H9 (cell line): ENCODE results near the gene ITCH. TPM values are rescaled to one million over a fixed set of nuclear protein-coding genes. Genes with fewer than 3 reads are reported as not detected.

Experiments used
- DNase-seq: peaks from one replicate; pipeline ENCODE4 v3.0.0-alpha.2; 2017
- H2AFZ ChIP-seq: one replicate; pipeline ENCODE4 v1.6.1; 2013; ENCODE audit warnings: mild to moderate bottlenecking, low read length, control low read depth, moderate library complexity
- H2AK5ac ChIP-seq: 2 replicates; pipeline ENCODE4 v1.6.1; 2013; ENCODE audit warnings: low read length, control low read depth, mixed read lengths; ENCODE audit not compliant: insufficient read length
- H2BK120ac ChIP-seq: one replicate; pipeline ENCODE4 v1.6.1; 2013; ENCODE audit warnings: low read depth, mild to moderate bottlenecking, low read length, control low read depth, inconsistent platforms; ENCODE audit not compliant: poor library complexity, severe bottlenecking
- H2BK12ac ChIP-seq: 2 replicates; pipeline ENCODE4 v1.6.1; 2013; ENCODE audit warnings: low read length, control low read depth, mixed read lengths, low read depth; ENCODE audit not compliant: insufficient read length
- H2BK15ac ChIP-seq: 2 replicates; pipeline ENCODE4 v1.6.1; 2013; ENCODE audit warnings: low read depth, low read length, control low read depth
- H2BK20ac ChIP-seq: one replicate; pipeline ENCODE4 v1.6.1; 2013; ENCODE audit warnings: low read depth, mild to moderate bottlenecking, low read length, control low read depth, inconsistent platforms; ENCODE audit not compliant: poor library complexity, severe bottlenecking
- H2BK5ac ChIP-seq: 2 replicates; pipeline ENCODE4 v1.6.1; 2013; ENCODE audit warnings: low read length, control low read depth, mixed read lengths; ENCODE audit not compliant: insufficient read length
- H3K14ac ChIP-seq: 2 replicates; pipeline ENCODE4 v1.6.1; 2013; ENCODE audit warnings: low read length, control low read depth; ENCODE audit not compliant: insufficient read depth
- H3K18ac ChIP-seq: 2 replicates; pipeline ENCODE4 v1.6.1; 2013; ENCODE audit warnings: low read depth, mild to moderate bottlenecking, mixed read lengths, low read length, control low read depth; ENCODE audit not compliant: insufficient read length
- H3K23ac ChIP-seq: 2 replicates; pipeline ENCODE4 v1.6.1; 2013; ENCODE audit warnings: low read length, control low read depth, mixed read lengths, low read depth; ENCODE audit not compliant: insufficient read length
- H3K23me2 ChIP-seq: 2 replicates; pipeline ENCODE4 v1.6.1; 2013; ENCODE audit warnings: low read depth, mild to moderate bottlenecking, mixed read lengths, low read length, control low read depth; ENCODE audit not compliant: insufficient read length, poor library complexity, severe bottlenecking
- H3K27ac ChIP-seq: 2 replicates; pipeline ENCODE4 v1.5.1; 2013; ENCODE audit warnings: low read length, control low read depth, mixed read lengths, low read depth; ENCODE audit not compliant: insufficient read length
- H3K27me3 ChIP-seq: 2 replicates; pipeline ENCODE4 v1.6.1; 2013; ENCODE audit warnings: low read length, control low read depth, inconsistent platforms; ENCODE audit not compliant: insufficient read depth
- H3K4ac ChIP-seq: 2 replicates; pipeline ENCODE4 v1.6.1; 2013; ENCODE audit warnings: low read depth, mild to moderate bottlenecking, control low read depth, inconsistent platforms, low read length, moderate library complexity
- H3K4me1 ChIP-seq: 2 replicates; pipeline ENCODE4 v1.6.1; 2013; ENCODE audit warnings: low read length, control low read depth, inconsistent platforms; ENCODE audit not compliant: insufficient read depth
- H3K4me2 ChIP-seq: 2 replicates; pipeline ENCODE4 v1.6.1; 2013; ENCODE audit warnings: low read length, control low read depth, mixed read lengths; ENCODE audit not compliant: insufficient read length, insufficient read depth
- H3K56ac ChIP-seq: 2 replicates; pipeline ENCODE4 v1.6.1; 2013; ENCODE audit warnings: low read depth, mild to moderate bottlenecking, mixed read lengths, low read length, control low read depth; ENCODE audit not compliant: insufficient read length
- H3K79me1 ChIP-seq: 2 replicates; pipeline ENCODE4 v1.6.1; 2013; ENCODE audit warnings: low read depth, mild to moderate bottlenecking, moderate library complexity, low read length, control low read depth, inconsistent platforms; ENCODE audit not compliant: insufficient read depth, poor library complexity, severe bottlenecking
- H3K79me2 ChIP-seq: 2 replicates; pipeline ENCODE4 v1.6.1; 2013; ENCODE audit warnings: low read length, control low read depth, inconsistent platforms; ENCODE audit not compliant: insufficient read depth
- H3K9ac ChIP-seq: 2 replicates; pipeline ENCODE4 v1.6.1; 2013; ENCODE audit warnings: low read length, control low read depth, mixed read lengths; ENCODE audit not compliant: insufficient read length; ENCODE audit errors: extremely low read depth
- H3K9me3 ChIP-seq: one replicate; pipeline ENCODE4 v1.6.1; 2013; ENCODE audit warnings: low read depth, low read length, inconsistent platforms; ENCODE audit not compliant: control insufficient read depth
- H3T11ph ChIP-seq: one replicate; pipeline ENCODE4 v1.6.1; 2013; ENCODE audit warnings: mild to moderate bottlenecking, low read length, control low read depth, inconsistent platforms
- H4K20me1 ChIP-seq: one replicate; pipeline ENCODE4 v1.6.1; 2013; ENCODE audit not compliant: control insufficient read depth, insufficient read length, insufficient read depth
- H4K5ac ChIP-seq: 2 replicates; pipeline ENCODE4 v1.6.1; 2013; ENCODE audit warnings: low read depth, mild to moderate bottlenecking, mixed read lengths, low read length, control low read depth; ENCODE audit not compliant: insufficient read length
- H4K8ac ChIP-seq: replicated peaks from 2 replicates; pipeline ENCODE4 v1.6.1; 2013; ENCODE audit warnings: low read length, control low read depth, mixed read lengths, low read depth; ENCODE audit not compliant: insufficient read length
- H4K91ac ChIP-seq: 2 replicates; pipeline ENCODE4 v1.6.1; 2013; ENCODE audit warnings: low read depth, mild to moderate bottlenecking, moderate library complexity, mixed read lengths, low read length, control low read depth; ENCODE audit not compliant: insufficient read length
- H3K27ac Mint-ChIP-seq, 3 experiments: 2 replicates in 2 of 3; 3 replicates in 1 of 3; pipeline ENCODE4 v1.8.0; 2020 to 2021; ENCODE audit warnings: mixed read lengths in 3 of 3, mild to moderate bottlenecking in 1 of 3, moderate library complexity in 1 of 3
- H3K27me3 Mint-ChIP-seq: 2 replicates; pipeline ENCODE4 v1.8.0; 2021; ENCODE audit warnings: low read depth, mild to moderate bottlenecking, moderate library complexity, mixed read lengths
- H3K36me3 Mint-ChIP-seq, 3 experiments: 2 replicates in 2 of 3; 3 replicates in 1 of 3; pipeline ENCODE4 v1.8.0; 2020 to 2021; ENCODE audit warnings: low read depth in 3 of 3, mixed read lengths in 3 of 3; ENCODE audit not compliant: insufficient read depth in 1 of 3
- H3K4me1 Mint-ChIP-seq, 2 experiments: 2 replicates each; pipeline ENCODE4 v1.8.0; 2020; ENCODE audit warnings: mixed read lengths in 2 of 2
- H3K4me3 Mint-ChIP-seq, 2 experiments: 2 replicates in 1 of 2; 3 replicates in 1 of 2; pipeline ENCODE4 v1.8.0; 2020 to 2021; ENCODE audit warnings: mild to moderate bottlenecking in 2 of 2, mixed read lengths in 2 of 2, moderate library complexity in 1 of 2
- H3K9me3 Mint-ChIP-seq, 2 experiments: 2 replicates in 1 of 2; 3 replicates in 1 of 2; pipeline ENCODE4 v1.8.0; 2020; ENCODE audit warnings: mild to moderate bottlenecking in 2 of 2, mixed read lengths in 2 of 2, moderate library complexity in 1 of 2
- WGBS: extraction: QIAGEN DNeasy Blood & Tissue Kit; methylation state at CpG from one replicate; pipeline ENCODE4 v1.1.7; 2013; ENCODE audit warnings: missing lambda C conversion rate, low lambda C conversion rate, mixed read lengths; ENCODE audit not compliant: insufficient read length; ENCODE audit errors: extremely low coverage; 5-methylcytosine and 5-hydroxymethylcytosine counted together
- total RNA-seq: library from RNA; stranded (reverse); gene quantifications from 2 replicates; pipeline ENCODE4 v1.2.1, GENCODE V29; 2021
- TF ChIP-seq, protein P1 (sequence below): fragments of 200-600 bp; sonication (generic); conservative IDR thresholded peaks from 3 replicates; pipeline ENCODE4 v1.8.0; 2021; ENCODE audit warnings: antibody characterized with exemption, mild to moderate bottlenecking

Gene ITCH
- total RNA-seq, 1 experiment from 2014 or later = 55.9 TPM

- Histone ChIP-seq H3K9me3 (no peaks in the 10 kb centered on the region), H4K8ac (no peak overlapping the region), H2BK15ac (no peak overlapping the region), H3K27me3 (no peaks in the 10 kb centered on the region), H3K79me2 (no peaks in the 10 kb centered on the region), H3K23ac (no peak overlapping the region), H2AFZ (no peak overlapping the region), H3K4me1 (no peaks in the 10 kb centered on the region), H2BK12ac (no peak overlapping the region), H3K4ac (no peak overlapping the region), H3K18ac (no peak overlapping the region), H2BK20ac (no peak overlapping the region), H3K56ac (no peak overlapping the region), H3K27ac (no peak overlapping the region), H4K20me1 (no peaks in the 10 kb centered on the region), H3K14ac (no peak overlapping the region), H2BK120ac (no peak overlapping the region), H3K79me1 (no peaks in the 10 kb centered on the region), H3T11ph (no peak overlapping the region), H4K91ac (no peak overlapping the region), H3K4me2 (no peak overlapping the region), H2AK5ac (no peak overlapping the region), H2BK5ac (no peak overlapping the region), H3K9ac (no peak overlapping the region), H4K5ac (no peak overlapping the region), H3K23me2 (no peaks in the 10 kb centered on the region)
- H3K27me3 Mint-ChIP-seq = no peaks in the 10 kb centered on the region
- WGBS = no CpG with 5 or more reads among the region's 1 CpG
- no peaks in the 10 kb centered on the region for H3K4me1 Mint-ChIP-seq
- peaks cover 11 to 45% (median 25%) of the 10 kb centered on the region in 3 experiments; a peak in 6 of 7 replicates for H3K36me3 Mint-ChIP-seq
- no peak overlapping the region for H3K4me3 Mint-ChIP-seq
- H3K9me3 Mint-ChIP-seq = no peaks in the 10 kb centered on the region
- DNase-seq = no peak
- H3K27ac Mint-ChIP-seq = peak overlapping the region in 2 of 3 experiments; percentile 0 to 12; a peak in 2 of 7 replicates
- TF ChIP-seq, protein P1, sequence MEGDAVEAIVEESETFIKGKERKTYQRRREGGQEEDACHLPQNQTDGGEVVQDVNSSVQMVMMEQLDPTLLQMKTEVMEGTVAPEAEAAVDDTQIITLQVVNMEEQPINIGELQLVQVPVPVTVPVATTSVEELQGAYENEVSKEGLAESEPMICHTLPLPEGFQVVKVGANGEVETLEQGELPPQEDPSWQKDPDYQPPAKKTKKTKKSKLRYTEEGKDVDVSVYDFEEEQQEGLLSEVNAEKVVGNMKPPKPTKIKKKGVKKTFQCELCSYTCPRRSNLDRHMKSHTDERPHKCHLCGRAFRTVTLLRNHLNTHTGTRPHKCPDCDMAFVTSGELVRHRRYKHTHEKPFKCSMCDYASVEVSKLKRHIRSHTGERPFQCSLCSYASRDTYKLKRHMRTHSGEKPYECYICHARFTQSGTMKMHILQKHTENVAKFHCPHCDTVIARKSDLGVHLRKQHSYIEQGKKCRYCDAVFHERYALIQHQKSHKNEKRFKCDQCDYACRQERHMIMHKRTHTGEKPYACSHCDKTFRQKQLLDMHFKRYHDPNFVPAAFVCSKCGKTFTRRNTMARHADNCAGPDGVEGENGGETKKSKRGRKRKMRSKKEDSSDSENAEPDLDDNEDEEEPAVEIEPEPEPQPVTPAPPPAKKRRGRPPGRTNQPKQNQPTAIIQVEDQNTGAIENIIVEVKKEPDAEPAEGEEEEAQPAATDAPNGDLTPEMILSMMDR = no peak
Observed at GRCh38 chr20:34435589-34435988, 72.5 kb downstream of the ITCH start.
